Measurements from ENCODE around the gene AKR1A1.
"Not testable (repeated sequence)": the region's sequence is repeated elsewhere in the genome, so short reads cannot be mapped to it uniquely, and the experiment has no call there.

Gene AKR1A1

GRCh38 chr1:45570631-45571030 is 20.0 kb downstream of the AKR1A1 start:
- no peak for DNase-seq

DNA sequence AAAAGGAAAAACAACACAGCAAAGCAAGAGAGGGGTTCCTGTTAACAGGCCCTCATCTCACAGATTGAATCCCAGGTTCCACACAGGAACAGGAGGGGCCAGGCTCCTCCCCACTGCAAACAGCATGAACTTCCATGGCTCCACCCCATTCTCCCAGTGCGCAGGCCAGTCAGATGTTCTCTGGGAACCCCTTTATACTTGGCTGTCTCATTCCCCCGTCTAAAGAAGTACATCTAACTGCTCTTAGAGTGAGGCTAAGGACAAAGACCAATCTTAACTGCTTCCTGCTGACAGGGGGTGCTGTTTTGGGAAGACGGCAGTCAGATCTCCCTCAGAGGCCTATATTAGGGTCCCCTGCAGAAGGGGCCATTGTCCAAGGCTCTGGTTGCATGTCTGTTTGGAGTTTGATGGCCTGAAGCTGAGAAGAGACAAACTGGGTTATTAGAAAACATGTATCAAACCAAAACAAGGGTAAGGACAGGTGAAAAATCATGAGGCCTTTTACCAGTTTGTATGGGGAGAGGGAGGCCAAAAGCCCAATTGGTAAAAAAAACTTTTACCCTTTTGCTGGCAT is 22.7 kb downstream of the AKR1A1 start:
- no peak for DNase-seq

GRCh38 chr1:45574105-45574626 is 23.5 kb downstream of the AKR1A1 start:
- no peak for DNase-seq

DNA sequence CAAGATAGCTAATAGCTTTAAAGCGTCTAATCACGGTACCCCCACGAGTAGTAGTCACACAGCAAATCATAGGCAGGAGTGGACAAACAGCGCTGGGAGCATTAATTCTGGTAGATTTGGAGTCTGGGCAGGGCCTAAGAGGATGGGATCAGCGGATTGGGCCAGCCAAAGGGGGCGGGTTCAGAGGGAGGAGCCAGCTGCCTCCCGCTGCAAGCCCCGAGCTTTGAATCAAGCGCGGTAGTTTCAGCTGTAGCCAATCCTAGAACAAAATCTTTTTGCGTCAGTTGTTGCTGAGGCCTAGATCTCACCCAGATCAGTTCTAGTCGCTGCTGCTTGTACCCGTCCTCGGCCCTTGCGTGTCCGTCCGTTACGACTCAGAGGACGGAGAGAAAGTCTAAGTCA is 32.6 kb downstream of the AKR1A1 start:
- DNase-seq: peak; percentile 99

GRCh38 chr1:45583666-45584350 is 33.2 kb downstream of the AKR1A1 start, which contains the start of gene NASP:
Gene NASP, plus strand, starts transcription at chr1:45584041. Its CDS starts 106 bp downstream, at chr1:45584147.
- DNase-seq: peak; percentile 94 to 96

GRCh38 chr1:45584351-45585109 is 33.9 kb downstream of the AKR1A1 start:
- peak; percentile 94 to 99 for DNase-seq

GRCh38 chr1:45585110-45585426 is 34.4 kb downstream of the AKR1A1 start:
- DNase-seq: no peak

GRCh38 chr1:45585496-45586075 is 35.0 kb downstream of the AKR1A1 start:
- DNase-seq: no peak

DNA sequence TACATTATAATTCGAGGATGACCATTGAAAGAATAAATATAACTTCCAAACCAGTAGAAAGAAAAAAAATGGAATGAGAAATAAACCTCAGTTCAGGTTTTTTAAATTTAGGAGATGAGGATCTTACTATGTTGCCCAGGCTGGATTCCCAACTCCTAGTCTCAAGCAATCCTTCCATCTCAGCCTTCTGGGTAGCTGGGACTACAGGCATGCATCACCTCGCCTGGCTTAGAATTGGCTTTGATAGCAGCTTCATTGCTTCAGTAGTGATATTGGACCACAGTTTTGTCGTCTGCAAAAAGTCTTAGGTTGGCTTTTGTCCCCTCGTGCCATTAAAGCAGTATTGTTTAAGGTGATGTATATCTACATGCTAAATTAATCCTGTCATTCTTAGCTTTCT is 36.1 kb downstream of the AKR1A1 start:
- DNase-seq: no peak

GRCh38 chr1:45589861-45590260 is 39.2 kb downstream of the AKR1A1 start:
- no peak for DNase-seq

DNA sequence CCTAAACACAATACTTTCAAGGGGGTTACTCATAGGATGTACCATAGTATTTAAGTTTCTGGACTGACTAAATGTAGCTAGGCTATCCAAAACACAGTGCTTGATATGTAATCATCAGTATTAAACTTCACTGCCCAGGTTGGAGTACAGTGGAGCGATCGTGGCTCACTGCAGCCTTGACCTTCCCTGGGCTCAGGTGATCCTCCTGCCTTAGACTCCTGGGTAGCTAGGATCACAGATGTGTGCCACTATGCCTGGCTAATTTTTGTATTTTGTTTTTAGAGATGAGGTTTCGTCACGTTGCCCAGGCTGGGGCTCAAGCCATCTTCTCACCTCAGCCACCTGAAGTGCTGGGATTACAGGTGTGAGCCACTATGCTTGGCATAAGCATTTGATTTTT is 43.8 kb downstream of the AKR1A1 start:
- no peak for DNase-seq

DNA sequence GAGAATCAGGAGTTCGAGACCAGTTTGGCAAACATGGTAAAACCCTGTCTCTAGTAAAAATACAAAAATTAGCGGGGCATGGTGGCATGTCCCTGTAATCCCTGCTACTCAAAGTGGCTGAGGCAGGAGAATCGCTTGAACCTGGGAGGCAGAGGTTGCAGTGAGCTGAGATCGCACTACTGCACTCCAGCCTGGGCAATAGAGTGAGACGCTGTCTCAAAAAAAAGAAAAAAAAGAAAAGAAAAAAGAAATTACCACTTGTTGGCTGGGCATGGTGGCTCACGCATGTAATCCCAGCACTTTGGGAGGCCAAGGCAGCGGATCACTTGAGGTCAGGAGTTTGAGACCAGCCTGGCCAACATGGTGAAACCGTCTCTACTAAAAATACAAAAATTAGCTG is 46.1 kb downstream of the AKR1A1 start:
- DNase-seq: not testable (repeated sequence)

GRCh38 chr1:45604239-45604638 is 53.6 kb downstream of the AKR1A1 start:
- no peak for DNase-seq

- no peak for DNase-seq
Measured at GRCh38 chr1:45607404-45608074, 56.9 kb downstream of the AKR1A1 start.

DNA sequence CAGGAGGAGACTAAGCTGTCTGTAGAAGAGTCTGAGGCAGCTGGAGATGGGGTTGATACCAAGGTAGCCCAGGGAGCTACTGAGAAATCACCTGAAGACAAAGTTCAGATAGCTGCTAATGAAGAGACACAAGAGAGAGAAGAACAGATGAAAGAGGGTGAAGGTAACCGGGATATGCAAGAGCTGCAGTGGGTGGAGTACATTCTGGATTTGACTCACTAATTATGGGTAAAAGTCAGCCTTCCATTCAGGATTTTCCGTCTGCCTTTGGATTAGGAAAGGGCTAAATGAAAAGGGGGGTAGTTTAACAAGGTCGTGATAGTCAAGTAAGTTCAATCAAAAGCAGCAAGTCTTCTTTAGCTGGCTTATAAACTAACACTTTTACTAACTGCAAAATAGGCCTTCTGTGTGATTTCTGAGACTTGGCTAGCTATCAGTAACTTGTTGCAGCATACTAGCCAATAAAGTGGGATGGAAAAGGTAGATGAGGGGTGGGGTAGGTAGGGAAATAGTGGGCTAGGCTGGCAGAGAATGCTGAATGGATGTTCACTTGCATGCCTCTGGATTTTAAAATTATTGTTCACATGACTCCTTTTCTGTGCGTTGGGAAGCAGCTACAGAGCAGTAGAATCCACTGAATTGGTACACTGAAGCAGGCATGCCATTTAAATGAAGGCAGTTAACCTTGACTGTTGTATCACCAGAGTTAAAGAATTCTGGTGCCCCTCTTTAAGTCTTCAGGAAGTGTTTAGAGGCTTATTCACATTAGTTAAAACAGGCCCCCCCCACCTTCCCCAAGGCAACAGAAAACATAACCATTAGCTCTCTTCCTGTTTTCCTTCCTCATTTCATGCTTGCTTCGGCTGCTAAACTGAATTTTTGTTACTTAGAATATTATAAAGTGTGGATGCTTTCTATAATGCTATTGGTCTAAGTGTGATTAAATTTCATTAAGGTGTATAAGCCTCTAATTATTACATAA is 57.8 kb downstream of the AKR1A1 start:
- no peak for DNase-seq

GRCh38 chr1:45610589-45611226 is 60.1 kb downstream of the AKR1A1 start:
- DNase-seq: no peak

DNA sequence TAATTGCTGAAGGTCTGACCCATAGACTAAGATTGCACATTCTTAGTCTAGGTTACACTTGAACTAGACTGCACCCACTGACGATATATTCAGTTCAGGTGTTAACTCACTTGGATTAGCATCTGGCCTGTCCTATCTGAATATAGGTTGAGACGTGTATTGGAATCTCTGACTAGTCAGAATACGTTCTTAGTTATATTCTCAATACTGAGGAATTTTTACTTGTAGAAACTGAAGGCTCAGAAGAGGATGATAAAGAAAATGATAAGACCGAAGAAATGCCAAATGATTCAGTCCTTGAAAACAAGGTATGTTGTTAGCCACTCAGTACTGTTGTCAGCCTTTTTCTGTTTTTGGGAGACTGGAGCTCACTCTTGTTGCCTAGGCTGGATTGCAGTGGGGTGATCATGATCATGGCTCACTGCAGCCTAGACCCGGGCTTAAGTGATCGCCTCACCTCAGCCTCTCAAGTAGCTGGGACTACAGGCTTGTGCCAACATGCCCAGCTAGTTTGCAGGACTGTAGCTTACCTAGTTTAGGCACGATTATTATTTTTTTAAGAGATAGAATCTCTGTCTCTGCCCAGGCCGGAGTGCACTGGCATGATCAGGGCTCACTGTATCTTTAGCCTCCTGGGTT is 62.4 kb downstream of the AKR1A1 start:
- DNase-seq: no peak

DNA sequence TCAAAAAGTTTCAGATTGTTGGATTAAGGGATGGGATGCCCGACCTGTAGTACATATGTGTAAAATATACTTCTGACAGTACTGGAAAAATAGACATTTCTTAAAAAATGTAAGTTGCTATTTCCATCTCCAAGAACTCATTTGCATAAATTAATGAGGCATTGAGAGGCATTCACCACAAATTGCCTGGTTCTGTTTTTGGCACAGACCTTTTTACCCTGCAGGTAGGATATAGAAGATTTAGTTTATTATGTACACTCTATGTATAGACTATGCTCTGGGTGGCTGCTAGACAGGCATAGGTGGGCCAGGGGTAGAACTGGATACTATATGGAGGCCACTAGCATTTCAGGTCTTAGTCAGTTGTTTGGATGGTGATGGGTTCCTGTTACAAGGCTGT is 65.3 kb downstream of the AKR1A1 start:
- DNase-seq: peak; percentile 66 to 81

GRCh38 chr1:45617618-45618017 is 67.0 kb downstream of the AKR1A1 start:
- no peak for DNase-seq

GRCh38 chr1:45619149-45619921 is 68.7 kb downstream of the AKR1A1 start:
- no peak for DNase-seq

Measured in NCI-H526 (cell line).